GM19372 (cell line): ENCODE results near the gene MPIG6B.

ENCODE experiments used
- ATAC-seq: cut with Tn5 transposase; IDR thresholded peaks from one replicate; pipeline ENCODE4 v1.9.1; 2021; ENCODE audit warnings: mild to moderate bottlenecking, low read depth, moderate library complexity; ENCODE audit not compliant: unreplicated experiment

MPIG6B gene

DNA sequence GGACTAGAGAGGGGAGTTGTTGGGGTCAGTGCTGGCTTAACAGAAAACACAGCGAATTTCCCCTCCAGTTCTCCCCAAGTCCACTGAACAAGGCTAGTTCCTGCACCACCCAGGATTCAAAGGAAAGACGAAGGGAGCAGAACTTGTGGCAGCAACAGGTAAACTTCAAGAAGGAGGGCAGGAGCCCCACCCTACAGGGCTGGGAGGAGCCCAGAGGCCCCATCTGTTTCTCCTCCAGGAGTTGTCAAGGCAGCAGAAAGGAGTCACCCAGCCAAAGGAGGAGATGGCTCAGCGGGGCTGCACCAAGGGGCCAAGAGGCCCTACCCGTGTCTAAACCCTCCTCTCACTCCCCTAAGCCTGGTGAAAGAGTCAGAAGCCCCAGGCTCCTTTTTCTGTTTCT is 41.0 kb downstream of the MPIG6B start:
- no peak for ATAC-seq

DNA sequence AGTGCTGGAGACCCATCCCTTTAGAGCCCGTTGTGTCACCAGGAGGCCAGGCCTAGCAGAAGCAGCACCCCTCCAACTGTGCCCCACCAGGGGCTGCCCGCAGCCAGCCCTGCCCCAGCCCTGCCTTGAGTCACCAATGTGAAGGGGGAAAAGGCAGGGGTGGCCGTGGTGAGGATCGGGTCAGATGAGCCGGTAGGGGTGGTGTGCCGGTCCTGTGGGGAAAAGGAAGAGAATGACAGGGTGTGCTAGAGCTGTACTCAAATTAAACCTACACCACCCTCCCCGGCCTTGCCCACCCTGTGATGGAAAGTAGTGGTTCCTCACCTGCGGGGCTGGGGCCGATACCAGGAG is 42.4 kb downstream of the MPIG6B start:
- ATAC-seq: no peak

DNA sequence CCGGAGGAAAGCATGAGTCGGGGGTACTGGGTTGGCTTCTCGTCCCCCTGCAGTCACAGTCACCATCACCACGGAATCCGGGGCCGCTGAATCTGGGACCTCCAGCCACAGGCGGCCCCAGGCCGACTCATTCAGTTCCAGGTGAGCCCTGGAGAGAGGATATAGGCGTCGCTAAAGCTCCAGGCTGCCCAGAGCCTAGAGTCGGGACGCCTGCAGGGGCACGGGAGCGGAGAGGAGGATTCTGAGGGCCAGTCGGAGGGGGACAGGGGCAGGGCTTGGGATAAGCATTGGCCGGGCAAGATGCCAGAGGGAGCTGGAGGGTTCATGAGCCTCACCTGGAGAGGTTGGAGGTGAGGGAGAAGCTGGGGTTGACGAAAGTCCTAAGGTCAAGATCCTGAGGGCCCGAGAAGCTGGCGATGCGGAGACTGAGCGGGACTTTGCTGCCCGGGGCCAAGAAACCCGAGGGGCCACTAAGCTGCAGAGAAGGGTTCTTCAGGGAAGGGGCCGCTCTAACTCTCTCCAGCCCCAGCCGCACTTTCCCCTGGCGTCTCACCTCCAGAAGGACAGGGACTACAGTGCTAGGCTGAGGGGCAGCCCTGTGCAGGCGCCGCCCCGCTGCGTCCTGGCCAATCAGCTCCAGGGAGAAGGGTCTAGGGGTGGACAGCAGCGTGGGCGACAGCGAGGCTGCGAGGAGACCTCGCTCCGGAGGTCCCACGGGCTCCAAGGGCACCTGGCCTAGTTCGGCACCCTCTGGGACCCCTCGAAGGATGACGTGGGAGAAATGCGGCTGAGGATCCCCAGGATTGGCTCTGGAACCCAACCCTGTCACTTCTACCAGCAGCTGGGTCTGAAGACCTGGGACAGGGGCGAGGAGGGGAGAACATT is 43.0 kb downstream of the MPIG6B start:
- ATAC-seq: no peak

DNA sequence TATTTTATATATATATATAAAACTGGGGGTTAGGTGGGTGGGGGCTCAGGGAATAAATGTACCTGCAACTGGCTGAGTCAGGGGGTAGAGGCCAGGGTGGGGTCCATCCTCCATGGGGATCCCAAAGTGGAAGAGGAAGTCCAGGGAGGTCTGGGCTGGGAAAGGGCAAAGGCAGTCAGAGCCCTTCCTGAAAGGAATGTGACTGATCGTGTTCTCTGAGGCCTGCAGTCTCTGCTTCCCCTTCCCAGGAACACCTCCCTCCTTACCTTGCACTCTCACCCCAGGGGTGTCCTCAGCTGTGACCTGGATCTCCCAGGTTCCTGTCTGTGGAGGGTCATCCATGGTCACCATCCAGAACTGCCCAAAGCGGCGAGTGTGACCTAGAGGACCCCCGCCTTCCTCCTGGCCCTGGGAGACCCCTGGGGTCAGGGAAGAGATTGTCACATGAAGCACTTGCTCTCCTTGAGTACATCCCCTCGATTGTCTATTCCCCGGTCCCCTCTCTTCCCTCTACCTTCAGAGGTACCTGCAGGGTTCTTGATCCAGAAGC is 44.0 kb downstream of the MPIG6B start:
- ATAC-seq: no peak

DNA sequence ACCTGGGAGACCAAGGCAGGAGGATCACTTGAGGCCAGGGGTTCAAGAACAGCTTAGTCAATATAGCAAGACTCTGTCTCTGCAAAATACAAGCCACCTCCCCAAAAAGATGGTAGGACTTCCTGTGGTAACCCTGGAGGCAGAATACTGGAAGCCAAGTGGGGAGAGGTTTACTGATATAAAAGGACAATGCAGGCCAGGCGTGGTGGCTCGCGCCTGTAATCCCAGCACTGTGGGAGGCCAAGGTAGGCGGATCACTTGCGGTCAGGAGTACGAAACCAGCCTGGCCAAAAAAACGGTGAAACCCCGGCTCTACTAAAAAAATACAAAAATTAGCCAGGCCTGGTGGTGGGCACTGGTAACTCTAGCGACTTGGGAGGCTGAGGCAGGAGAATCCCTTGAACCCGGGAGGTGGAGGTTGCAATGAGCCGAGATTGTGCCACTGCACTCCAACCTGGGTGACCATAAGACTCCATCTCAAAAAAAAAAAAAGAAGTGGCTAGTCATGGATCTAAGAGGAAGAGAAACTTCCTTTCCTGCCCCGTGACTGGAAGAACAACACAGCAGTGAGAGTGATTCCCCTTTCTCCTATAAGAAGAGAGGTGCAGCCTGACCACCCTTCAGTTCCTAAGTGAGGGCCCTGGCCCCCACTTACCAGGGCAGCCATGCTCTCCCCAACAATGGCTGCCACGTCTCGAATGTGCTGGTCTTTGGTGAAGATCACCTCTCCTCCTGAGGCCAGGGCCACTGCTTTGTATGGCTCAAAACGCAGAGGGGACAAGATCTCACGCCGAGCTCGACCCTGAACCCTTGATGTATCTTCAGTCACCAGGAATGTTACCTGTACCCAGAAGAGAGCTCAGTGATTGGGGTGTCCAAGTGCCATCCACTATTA is 45.4 kb downstream of the MPIG6B start:
- ATAC-seq: no peak

DNA sequence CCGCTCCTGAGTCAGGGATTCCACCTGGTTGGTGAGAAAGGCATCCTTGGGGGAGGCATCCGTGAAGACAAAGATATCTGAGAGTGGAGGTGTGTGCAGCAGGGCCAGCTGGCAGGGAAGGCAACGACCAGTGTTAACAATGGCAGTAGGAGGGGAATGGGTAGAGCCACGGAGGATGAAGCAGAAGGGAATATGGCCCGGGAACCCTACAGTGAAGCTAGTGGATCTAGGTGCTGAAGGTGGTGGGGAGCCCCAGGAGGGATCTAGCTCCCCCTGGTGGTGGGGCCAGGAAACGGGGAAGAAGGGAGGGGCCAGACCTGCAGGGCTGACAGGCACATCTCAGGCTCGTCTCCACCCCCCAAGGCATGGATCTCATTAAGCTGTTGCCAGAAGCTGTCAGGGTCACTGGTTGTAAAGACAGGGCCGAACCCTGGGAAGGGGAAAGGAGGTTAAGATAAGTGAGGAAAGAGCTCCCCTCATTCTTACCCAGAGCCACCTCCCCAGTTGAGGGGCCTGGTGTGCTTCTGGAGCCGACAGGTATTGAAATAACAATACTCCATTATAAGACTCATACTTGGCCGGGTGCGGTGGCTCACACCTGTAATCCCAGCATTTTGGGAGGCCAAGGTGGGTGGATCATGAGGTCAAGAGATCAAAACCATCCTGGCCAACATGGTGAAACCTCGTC is 46.7 kb downstream of the MPIG6B start:
- ATAC-seq: no peak

DNA sequence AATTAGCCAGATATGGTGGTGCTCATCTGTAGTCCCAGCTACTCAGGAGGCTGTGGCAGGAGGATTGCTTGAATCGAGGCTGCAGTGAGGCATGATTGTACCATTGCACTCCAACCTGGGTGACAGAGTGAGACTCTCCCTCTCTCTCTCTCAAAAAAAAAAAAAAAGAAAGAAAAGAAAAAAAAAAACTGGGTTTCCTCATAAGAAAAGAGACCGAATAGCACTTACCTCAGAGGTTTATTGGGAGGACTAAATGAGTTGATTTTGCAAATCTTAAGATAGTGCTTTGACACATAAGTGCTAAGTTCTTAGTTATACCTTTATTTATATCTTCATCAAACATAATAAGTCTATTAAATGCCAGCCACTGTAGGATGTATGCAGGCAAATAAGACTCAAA is 47.7 kb downstream of the MPIG6B start:
- ATAC-seq: no peak

DNA sequence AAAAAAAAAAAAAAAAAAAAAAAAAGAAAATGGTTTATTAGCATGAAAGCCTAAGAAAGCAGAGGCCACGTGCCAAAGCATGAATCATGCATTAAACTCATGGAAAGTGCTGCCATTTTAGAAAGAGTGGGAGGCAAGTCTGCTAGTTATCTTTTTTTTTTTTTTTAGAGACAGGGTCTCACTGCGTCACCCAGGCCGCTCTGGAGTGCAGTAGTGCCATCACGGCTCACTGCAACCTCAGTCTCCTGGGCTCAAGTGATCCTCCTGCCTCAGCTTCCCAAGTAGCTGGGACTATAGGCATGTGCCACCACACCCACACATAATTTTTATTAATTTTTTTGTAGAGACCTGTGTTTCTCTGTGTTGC is 48.8 kb downstream of the MPIG6B start:
- no peak for ATAC-seq

DNA sequence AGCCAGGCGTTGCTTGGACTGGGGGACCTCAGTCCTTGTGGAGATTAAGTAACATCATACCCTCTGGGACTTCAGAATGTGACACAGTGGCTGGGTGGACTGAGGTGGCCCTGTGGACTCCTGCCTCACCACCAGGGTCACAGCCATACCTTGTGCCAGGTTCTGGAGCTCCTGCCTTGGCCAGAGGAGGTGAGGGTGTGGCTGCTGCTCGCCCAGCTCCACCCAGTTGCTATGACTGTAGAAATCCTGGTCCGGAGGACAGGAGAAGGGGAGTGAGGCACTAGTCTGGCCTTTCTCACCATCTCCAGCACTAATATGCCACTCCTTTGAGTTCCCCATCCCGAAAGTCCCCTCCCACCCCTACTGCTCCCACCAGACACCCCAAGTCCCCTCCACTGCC is 52.0 kb downstream of the MPIG6B start:
- ATAC-seq: no peak

DNA sequence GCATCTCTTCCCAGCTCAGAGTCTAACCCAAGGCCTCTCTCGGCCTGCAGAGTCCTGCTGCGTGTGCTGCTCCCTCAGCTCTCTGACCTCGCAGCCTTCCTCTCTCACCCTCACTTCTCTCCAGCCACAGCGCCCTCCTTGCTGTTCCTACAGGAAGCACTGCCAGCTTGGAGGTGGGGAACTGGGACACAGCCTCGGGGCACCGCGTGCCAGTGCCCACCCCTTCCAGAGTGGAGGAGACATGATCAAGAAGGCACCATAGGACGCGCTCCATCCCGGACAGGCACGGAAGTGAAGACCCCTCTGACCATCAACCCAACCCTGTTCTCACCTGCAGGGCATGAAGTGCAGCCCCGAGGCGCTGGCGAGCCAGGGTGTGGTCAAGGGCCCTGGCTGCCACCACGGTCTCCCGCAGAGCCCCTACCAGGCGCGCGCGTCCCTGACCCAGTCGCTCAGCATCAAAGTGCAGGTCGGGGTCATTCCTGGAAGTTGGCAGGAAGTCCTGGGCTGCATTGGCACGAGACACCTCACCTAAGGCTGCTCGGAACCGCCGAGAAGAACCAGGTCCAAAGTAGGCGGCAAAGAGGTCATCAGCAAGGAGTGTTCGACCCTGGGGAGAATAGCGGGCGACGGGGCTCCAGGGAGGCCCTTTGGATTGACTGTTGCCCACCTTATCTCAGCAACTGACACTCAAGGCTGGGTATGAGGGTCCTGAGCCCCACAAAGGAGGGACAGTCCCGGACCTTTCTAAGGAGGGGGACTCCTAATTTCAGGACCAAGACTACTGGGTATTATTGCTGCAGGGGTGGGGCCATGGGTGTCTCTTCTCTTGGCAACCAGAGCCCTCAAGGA is 52.7 kb downstream of the MPIG6B start:
- ATAC-seq: no peak
